GM19099 (cell line): ENCODE data around the gene MCRIP2.
A peak's percentile ranks its signal among the peaks of the same experiment; 100 is the strongest.

Source experiments
- POLR2A ChIP-seq: IDR thresholded peaks from 3 replicates; pipeline ENCODE4 v1.6.1; 2011; ENCODE audit warnings: low read depth; ENCODE audit not compliant: insufficient read length; ENCODE audit errors: extremely low read depth

Gene MCRIP2

GRCh38 chr16:676565-676902 lies 34.9 kb downstream of the MCRIP2 start:
- TF ChIP-seq POLR2A: no peak

GRCh38 chr16:676913-677312 lies 35.3 kb downstream of the MCRIP2 start:
- no peak for TF ChIP-seq POLR2A

- no peak for TF ChIP-seq POLR2A
These were observed 35.9 kb downstream of the MCRIP2 start for GRCh38 chr16:677316-678190.

GRCh38 chr16:678209-678857 lies 36.7 kb downstream of the MCRIP2 start:
- no peak for TF ChIP-seq POLR2A

- no peak for TF ChIP-seq POLR2A
These were observed 37.5 kb downstream of the MCRIP2 start for GRCh38 chr16:678858-679813.

- TF ChIP-seq POLR2A: peak; percentile 81
These were observed 38.4 kb downstream of the MCRIP2 start, which contains the start of gene STUB1 for GRCh38 chr16:679814-680624. STUB1 (plus strand) TSS chr16:680410; CDS start chr16:680526, 116 bp downstream.

- no peak for TF ChIP-seq POLR2A
These were observed 39.0 kb downstream of the MCRIP2 start for GRCh38 chr16:680625-680945.

- peak; percentile 22 for TF ChIP-seq POLR2A
These were observed 39.5 kb downstream of the MCRIP2 start for GRCh38 chr16:680967-681745.

GRCh38 chr16:681746-682427 lies 40.3 kb downstream of the MCRIP2 start:
- TF ChIP-seq POLR2A: no peak

- no peak for TF ChIP-seq POLR2A
These were observed 41.1 kb downstream of the MCRIP2 start for GRCh38 chr16:682493-683395.

- no peak for TF ChIP-seq POLR2A
These were observed 41.9 kb downstream of the MCRIP2 start for GRCh38 chr16:683396-684070.

GRCh38 chr16:684071-684794 lies 42.6 kb downstream of the MCRIP2 start, which contains the start of gene JMJD8:
JMJD8 (minus strand) TSS chr16:684334; CDS start chr16:684319, 15 bp downstream.
- TF ChIP-seq POLR2A: peak; percentile 96
